ENCODE results near the gene RTP2. TPM values are rescaled to one million over a fixed set of nuclear protein-coding genes. Genes with fewer than 3 reads are reported as not detected.

The RTP2 gene
- total RNA-seq, 1 donor from 2014 or later: not detected

DNA sequence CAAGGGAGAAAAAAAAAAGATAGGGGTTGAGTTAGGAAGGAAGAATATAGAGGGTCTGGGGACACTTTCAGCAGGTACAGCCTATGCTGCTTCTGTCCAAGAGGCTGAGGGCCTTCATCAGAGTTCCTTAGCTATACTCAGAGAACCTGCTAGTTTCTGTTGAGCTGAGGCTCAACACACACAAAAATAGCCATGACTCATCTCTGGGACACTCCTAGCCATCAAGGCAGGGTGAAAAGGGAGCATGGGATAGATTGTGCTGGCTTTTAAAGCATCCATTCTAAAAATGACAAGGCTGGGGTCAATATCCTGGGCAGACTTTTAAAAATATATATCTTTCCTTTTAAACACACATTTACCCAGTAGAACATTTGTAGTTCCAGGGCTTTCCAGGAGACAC is 2.8 kb upstream of the RTP2 start:
- Mint-ChIP-seq H3K36me3 (ENCODE audit: low read depth, unreplicated experiment) (no peaks in the 10 kb centered on the region), H3K4me3 (ENCODE audit: unreplicated experiment) (no peak overlapping the region)
- DNase-seq (ENCODE audit: low read depth): peak; percentile 8

DNA sequence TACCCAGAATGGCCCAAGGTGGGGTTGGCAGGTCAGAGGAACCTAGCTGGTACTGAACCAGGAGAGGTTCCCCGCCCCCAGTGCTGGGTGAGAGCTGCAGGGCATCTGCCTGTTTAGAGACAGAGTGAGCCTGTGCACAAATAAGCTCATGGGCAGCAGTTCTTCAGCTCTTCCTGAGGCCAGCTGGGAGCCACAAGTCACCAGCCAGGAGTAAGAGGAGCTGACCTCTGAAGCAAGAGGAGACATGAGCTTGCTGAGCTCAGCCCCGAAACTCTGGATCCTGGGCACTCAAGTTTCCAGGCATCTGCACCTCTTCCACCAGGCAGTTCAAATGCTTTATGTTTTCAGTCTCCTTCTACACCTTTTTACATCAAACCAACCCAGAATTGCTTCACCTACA is 2.1 kb downstream of the RTP2 start:
- Mint-ChIP-seq H3K4me3 (ENCODE audit: unreplicated experiment) (no peak overlapping the region), H3K36me3 (ENCODE audit: low read depth, unreplicated experiment) (no peaks in the 10 kb centered on the region)
- H3K9me3 ChIP-seq (ENCODE audit: insufficient read depth, low read depth, low read length): no peaks in the 10 kb centered on the region

More for the DNA sequence above, 2.8 kb upstream of the RTP2 start:
- peak overlapping the region; percentile 26 for H3K27ac Mint-ChIP-seq (ENCODE audit: unreplicated experiment)
- Histone ChIP-seq H3K9me3 (ENCODE audit: insufficient read depth, low read depth, low read length) (no peaks in the 10 kb centered on the region), H4K20me1 (ENCODE audit: insufficient read depth, low read length) (no peaks in the 10 kb centered on the region), H2AFZ (ENCODE audit: low read depth, low read length) (no peak overlapping the region), H3K4me2 (ENCODE audit: low read length) (no peak overlapping the region), H3K4me1 (ENCODE audit: insufficient read depth, low read length) (no peaks in the 10 kb centered on the region), H3K27me3 (ENCODE audit: insufficient read depth, low read length) (peaks cover 4% of the 10 kb centered on the region), H3K79me2 (ENCODE audit: insufficient read depth, low read length) (no peaks in the 10 kb centered on the region), H3K27ac (ENCODE audit: low read depth, low read length) (no peak overlapping the region), H3K4me3 (ENCODE audit: insufficient read depth, low read depth, low read length) (no peak overlapping the region), H3K9ac (ENCODE audit: low read length) (no peak overlapping the region), H3K36me3 (ENCODE audit: insufficient read depth, low read length) (no peaks in the 10 kb centered on the region)
- H3K9me3 Mint-ChIP-seq (ENCODE audit: unreplicated experiment): no peaks in the 10 kb centered on the region
- H3K27me3 Mint-ChIP-seq (ENCODE audit: low read depth, unreplicated experiment): peaks cover 15% of the 10 kb centered on the region
- no peak for FAIRE-seq
- H3K4me1 Mint-ChIP-seq (ENCODE audit: low read depth, unreplicated experiment): peaks cover 7% of the 10 kb centered on the region
- TF ChIP-seq EZH2 (IDR thresholded peaks at IDR 0.05; ENCODE audit: insufficient read depth, low read length): no peak
- TF ChIP-seq, protein P1, sequence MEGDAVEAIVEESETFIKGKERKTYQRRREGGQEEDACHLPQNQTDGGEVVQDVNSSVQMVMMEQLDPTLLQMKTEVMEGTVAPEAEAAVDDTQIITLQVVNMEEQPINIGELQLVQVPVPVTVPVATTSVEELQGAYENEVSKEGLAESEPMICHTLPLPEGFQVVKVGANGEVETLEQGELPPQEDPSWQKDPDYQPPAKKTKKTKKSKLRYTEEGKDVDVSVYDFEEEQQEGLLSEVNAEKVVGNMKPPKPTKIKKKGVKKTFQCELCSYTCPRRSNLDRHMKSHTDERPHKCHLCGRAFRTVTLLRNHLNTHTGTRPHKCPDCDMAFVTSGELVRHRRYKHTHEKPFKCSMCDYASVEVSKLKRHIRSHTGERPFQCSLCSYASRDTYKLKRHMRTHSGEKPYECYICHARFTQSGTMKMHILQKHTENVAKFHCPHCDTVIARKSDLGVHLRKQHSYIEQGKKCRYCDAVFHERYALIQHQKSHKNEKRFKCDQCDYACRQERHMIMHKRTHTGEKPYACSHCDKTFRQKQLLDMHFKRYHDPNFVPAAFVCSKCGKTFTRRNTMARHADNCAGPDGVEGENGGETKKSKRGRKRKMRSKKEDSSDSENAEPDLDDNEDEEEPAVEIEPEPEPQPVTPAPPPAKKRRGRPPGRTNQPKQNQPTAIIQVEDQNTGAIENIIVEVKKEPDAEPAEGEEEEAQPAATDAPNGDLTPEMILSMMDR (IDR thresholded peaks at IDR 0.05; ENCODE audit: insufficient read depth, low read depth, low read length): no peak

More for the DNA sequence above, 2.1 kb downstream of the RTP2 start:
- Mint-ChIP-seq H3K27ac (ENCODE audit: unreplicated experiment) (no peak overlapping the region), H3K27me3 (ENCODE audit: low read depth, unreplicated experiment) (peaks cover 37% of the 10 kb centered on the region), H3K4me1 (ENCODE audit: low read depth, unreplicated experiment) (peaks cover 15% of the 10 kb centered on the region), H3K9me3 (ENCODE audit: unreplicated experiment) (peaks cover 7% of the 10 kb centered on the region)
- no peak overlapping the region for H3K4me2 ChIP-seq (ENCODE audit: low read length)
- no peak for FAIRE-seq
- H3K4me1 ChIP-seq (ENCODE audit: insufficient read depth, low read length): no peaks in the 10 kb centered on the region
- no peaks in the 10 kb centered on the region for H4K20me1 ChIP-seq (ENCODE audit: insufficient read depth, low read length)
- no peak for DNase-seq (ENCODE audit: low read depth)
- H3K27me3 ChIP-seq (ENCODE audit: insufficient read depth, low read length): peaks cover 17% of the 10 kb centered on the region
- no peaks in the 10 kb centered on the region for H3K79me2 ChIP-seq (ENCODE audit: insufficient read depth, low read length)
- H3K36me3 ChIP-seq (ENCODE audit: insufficient read depth, low read length): no peaks in the 10 kb centered on the region
- no peak overlapping the region for H3K27ac ChIP-seq (ENCODE audit: low read depth, low read length)
- no peak overlapping the region for H3K4me3 ChIP-seq (ENCODE audit: insufficient read depth, low read depth, low read length)
- H2AFZ ChIP-seq (ENCODE audit: low read depth, low read length): no peak overlapping the region
- TF ChIP-seq, protein P1 (IDR thresholded peaks at IDR 0.05; ENCODE audit: insufficient read depth, low read depth, low read length): no peak
- no peak for TF ChIP-seq EZH2 (IDR thresholded peaks at IDR 0.05; ENCODE audit: insufficient read depth, low read length)
- H3K9ac ChIP-seq (ENCODE audit: low read length): no peak overlapping the region
